Neural progenitor cell (in vitro differentiated cells): ENCODE data around the gene SCAANT1. TPM values are rescaled to one million over a fixed set of nuclear protein-coding genes. Genes with fewer than 3 reads are reported as not detected.

ENCODE experiments used
- DNase-seq: peaks from one replicate; pipeline ENCODE4 v3.0.0-alpha.2; 2016; ENCODE audit warnings: low spot score
- H2AFZ ChIP-seq: fragments of 200-600 bp; sonication (generic); replicated peaks from 2 replicates; pipeline ENCODE4 v1.6.1; 2016; ENCODE audit warnings: antibody characterized with exemption
- H3F3A ChIP-seq: fragments of 200-600 bp; sonication (generic); 2 replicates; pipeline ENCODE4 v1.6.1; 2016; ENCODE audit warnings: antibody characterized with exemption, low read depth
- H3K27ac ChIP-seq: fragments of 200-600 bp; sonication (generic); 2 replicates; pipeline ENCODE4 v1.5.1; 2016; ENCODE audit warnings: mild to moderate bottlenecking
- H3K27me3 ChIP-seq: fragments of 200-600 bp; sonication (generic); 2 replicates; pipeline ENCODE4 v1.6.1; 2016; ENCODE audit warnings: mild to moderate bottlenecking, moderate library complexity
- H3K36me3 ChIP-seq: fragments of 200-600 bp; sonication (generic); 2 replicates; pipeline ENCODE4 v1.5.1; 2016
- H3K4me1 ChIP-seq: fragments of 200-600 bp; sonication (generic); 2 replicates; pipeline ENCODE4 v1.6.1; 2016; ENCODE audit warnings: mixed run types
- H3K4me2 ChIP-seq: fragments of 200-600 bp; sonication (generic); 2 replicates; pipeline ENCODE4 v1.6.1; 2016
- H3K4me3 ChIP-seq: fragments of 200-600 bp; sonication (generic); 2 replicates; pipeline ENCODE4 v1.5.1; 2016
- H3K79me2 ChIP-seq: fragments of 200-600 bp; sonication (generic); 2 replicates; pipeline ENCODE4 v1.6.1; 2016; ENCODE audit warnings: low read depth
- H3K9ac ChIP-seq: fragments of 200-600 bp; sonication (generic); 2 replicates; pipeline ENCODE4 v1.6.1; 2016
- H3K9me3 ChIP-seq: fragments of 200-600 bp; sonication (generic); 2 replicates; pipeline ENCODE4 v1.5.1; 2016; ENCODE audit warnings: low read depth
- H4K20me1 ChIP-seq: fragments of 200-600 bp; sonication (generic); 2 replicates; pipeline ENCODE4 v1.6.1; 2016; ENCODE audit warnings: low read depth
- H3K27ac Mint-ChIP-seq: 3 replicates; pipeline ENCODE4 v1.8.0; 2021; ENCODE audit warnings: mixed read lengths
- H3K27me3 Mint-ChIP-seq: 2 replicates; pipeline ENCODE4 v1.8.0; 2022; ENCODE audit warnings: low read depth, mild to moderate bottlenecking, inconsistent platforms, moderate library complexity, mixed read lengths; ENCODE audit not compliant: insufficient read depth
- H3K36me3 Mint-ChIP-seq: 3 replicates; pipeline ENCODE4 v1.8.0; 2021; ENCODE audit warnings: mixed read lengths
- H3K4me1 Mint-ChIP-seq: 3 replicates; pipeline ENCODE4 v1.8.0; 2021; ENCODE audit warnings: mixed read lengths
- H3K4me3 Mint-ChIP-seq: 3 replicates; pipeline ENCODE4 v1.8.0; 2021; ENCODE audit warnings: mild to moderate bottlenecking, moderate library complexity, mixed read lengths
- H3K9me3 Mint-ChIP-seq: 3 replicates; pipeline ENCODE4 v1.8.0; 2020; ENCODE audit warnings: mixed read lengths
- CTCF ChIP-seq: fragments of 200-600 bp; sonication (generic); IDR thresholded peaks from 2 replicates; pipeline ENCODE4 v1.5.1; 2017; ENCODE audit warnings: antibody characterized with exemption, mild to moderate bottlenecking
- EZH2 ChIP-seq: fragments of 200-600 bp; sonication (generic); IDR thresholded peaks from 2 replicates; pipeline ENCODE4 v1.6.1; 2017; ENCODE audit warnings: antibody characterized with exemption, mild to moderate bottlenecking, moderate library complexity
- EZH2phosphoT487 ChIP-seq: fragments of 200-600 bp; sonication (generic); IDR thresholded peaks from 2 replicates; pipeline ENCODE4 v1.6.1; 2017; ENCODE audit warnings: antibody characterized with exemption
- total RNA-seq: library from RNA; depleted of rRNA; stranded (reverse); fragments of >200 nt; gene quantifications from 2 replicates; pipeline ENCODE4 v1.2.3, GENCODE V29; 2015; ENCODE audit warnings: low replicate concordance

Gene SCAANT1
- total RNA-seq, 1 donor from 2014 or later = not detected

GRCh38 chr3:63933459-63933858, 21.3 kb upstream of the SCAANT1 start:
- Histone ChIP-seq H3K27me3 (no peaks in the 10 kb centered on the region), H3K79me2 (peaks cover 92% of the 10 kb centered on the region), H3K4me1 (peaks cover 73% of the 10 kb centered on the region), H4K20me1 (peaks cover 32% of the 10 kb centered on the region), H3K36me3 (no peaks in the 10 kb centered on the region), H3F3A (peaks cover 37% of the 10 kb centered on the region), H3K27ac (peak overlapping the region; percentile 62), H3K9ac (no peak overlapping the region), H3K9me3 (no peaks in the 10 kb centered on the region), H3K4me2 (peak overlapping the region; percentile 50), H2AFZ (no peak overlapping the region), H3K4me3 (no peak overlapping the region)
- Mint-ChIP-seq H3K4me3 (no peak overlapping the region), H3K4me1 (peaks cover 24% of the 10 kb centered on the region), H3K27me3 (no peaks in the 10 kb centered on the region), H3K27ac (no peak overlapping the region), H3K9me3 (no peaks in the 10 kb centered on the region), H3K36me3 (peaks cover 5% of the 10 kb centered on the region)
- no peak for DNase-seq
- TF ChIP-seq EZH2 (no peak), CTCF (no peak), EZH2phosphoT487 (no peak)

DNA sequence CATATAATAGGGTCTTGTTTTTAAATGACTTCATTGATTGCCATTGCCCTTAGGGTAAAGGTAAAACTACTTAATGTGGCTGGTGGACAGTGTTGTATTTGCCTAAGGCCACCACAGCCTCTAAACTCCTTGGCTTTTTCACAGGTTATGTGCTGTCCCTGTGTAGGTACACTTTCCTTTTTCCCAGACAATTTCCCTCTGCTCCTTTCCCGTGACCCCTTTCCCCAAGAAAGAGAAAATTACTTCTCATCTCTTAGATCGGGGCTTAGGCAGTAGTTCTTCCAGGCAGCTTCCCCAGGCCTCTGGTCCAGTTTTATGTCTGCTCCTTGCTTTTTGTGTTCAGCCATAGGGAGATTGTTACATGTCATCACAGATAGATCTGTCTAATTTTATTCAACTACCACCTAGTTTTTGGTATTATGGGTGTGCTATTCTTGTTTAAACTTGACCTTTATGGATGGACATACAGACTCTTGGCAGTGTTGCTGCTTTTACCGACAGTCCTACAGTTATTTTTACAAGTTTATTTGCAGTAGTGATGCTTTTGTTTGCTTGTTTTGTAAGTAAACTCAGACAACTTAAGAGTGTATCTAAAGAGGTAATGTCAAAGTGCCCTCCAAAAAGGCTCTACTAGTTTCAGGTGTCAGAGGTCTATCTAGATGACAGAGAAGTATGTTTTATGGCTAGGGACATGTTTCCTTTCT, 20.5 kb upstream of the SCAANT1 start:
- Mint-ChIP-seq H3K4me1 (peaks cover 19% of the 10 kb centered on the region), H3K27ac (no peak overlapping the region)
- peaks cover 94% of the 10 kb centered on the region for H3K79me2 ChIP-seq

GRCh38 chr3:63931290-63931689, 19.1 kb upstream of the SCAANT1 start:
- Mint-ChIP-seq H3K4me3 (no peak overlapping the region), H3K36me3 (peaks cover 14% of the 10 kb centered on the region), H3K9me3 (peaks cover under 1% of the 10 kb centered on the region), H3K27ac (peak overlapping the region; percentile 22), H3K4me1 (peaks cover 13% of the 10 kb centered on the region), H3K27me3 (no peaks in the 10 kb centered on the region)
- Histone ChIP-seq H3F3A (peaks cover 33% of the 10 kb centered on the region), H3K36me3 (no peaks in the 10 kb centered on the region), H3K4me2 (no peak overlapping the region), H3K9me3 (no peaks in the 10 kb centered on the region), H3K27ac (no peak overlapping the region), H3K79me2 (peaks cover 94% of the 10 kb centered on the region), H3K4me1 (peaks cover 59% of the 10 kb centered on the region), H3K27me3 (no peaks in the 10 kb centered on the region), H4K20me1 (peaks cover 32% of the 10 kb centered on the region), H3K4me3 (no peak overlapping the region), H2AFZ (no peak overlapping the region), H3K9ac (no peak overlapping the region)
- TF ChIP-seq EZH2phosphoT487 = no peak
- no peak for TF ChIP-seq EZH2
- peak; percentile 39 for TF ChIP-seq CTCF
- DNase-seq = peak; percentile 56

More for the DNA sequence above, 20.5 kb upstream of the SCAANT1 start:
- Histone ChIP-seq H4K20me1 (peaks cover 32% of the 10 kb centered on the region), H3K4me2 (no peak overlapping the region), H2AFZ (no peak overlapping the region), H3K9me3 (no peaks in the 10 kb centered on the region), H3F3A (peaks cover 32% of the 10 kb centered on the region), H3K4me3 (no peak overlapping the region), H3K4me1 (peaks cover 69% of the 10 kb centered on the region), H3K36me3 (no peaks in the 10 kb centered on the region), H3K27ac (peak overlapping the region; percentile 56), H3K9ac (no peak overlapping the region), H3K27me3 (no peaks in the 10 kb centered on the region)
- TF ChIP-seq EZH2 = no peak
- TF ChIP-seq CTCF = no peak
- no peak for TF ChIP-seq EZH2phosphoT487
- peaks cover 5% of the 10 kb centered on the region for H3K36me3 Mint-ChIP-seq
- no peaks in the 10 kb centered on the region for H3K27me3 Mint-ChIP-seq
- H3K4me3 Mint-ChIP-seq = no peak overlapping the region
- DNase-seq = no peak
- no peaks in the 10 kb centered on the region for H3K9me3 Mint-ChIP-seq
